GM04504 (cell line): ENCODE results near the gene HSPG2.
"Not testable (repeated sequence)": the region's sequence is repeated elsewhere in the genome, so short reads cannot be mapped to it uniquely, and the experiment has no call there.

Experiments used
- DNase-seq: peaks from one replicate; pipeline ENCODE4 v3.0.0-alpha.2; 2012; ENCODE audit warnings: low read depth

HSPG2 gene

GRCh38 chr1:21783679-21784603 is 153.2 kb downstream of the HSPG2 start:
- DNase-seq, result no peak

- DNase-seq, result peak; percentile 89
These were observed 154.0 kb downstream of the HSPG2 start, which contains the start of gene USP48 for GRCh38 chr1:21782868-21783678. USP48 (minus strand) TSS chr1:21783149; CDS start chr1:21782957, 192 bp downstream.

DNA sequence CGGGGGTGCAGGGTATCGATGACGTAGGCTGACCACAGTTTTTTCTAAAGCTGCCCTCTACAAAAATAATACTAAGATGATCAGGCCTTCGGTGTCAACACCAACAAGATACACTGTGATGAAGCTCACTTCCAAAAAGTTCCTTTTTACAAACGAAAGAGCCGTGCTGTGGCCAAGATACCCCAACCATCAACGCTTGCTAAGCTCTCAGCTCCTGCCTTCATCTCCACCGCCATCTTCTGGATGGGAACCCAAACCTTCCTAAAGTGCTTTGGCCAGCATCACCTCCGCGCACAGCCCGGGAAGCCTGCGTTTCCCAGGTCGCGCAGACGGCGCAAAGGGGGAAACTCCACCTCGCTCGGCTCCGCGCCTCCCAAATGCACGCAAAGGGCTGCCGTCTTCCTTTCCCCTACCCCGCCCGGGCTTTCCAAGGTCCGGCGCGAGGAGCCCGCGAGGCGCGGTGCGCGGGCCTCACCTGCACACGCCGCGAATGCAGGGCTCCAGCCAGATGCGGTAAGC is 154.7 kb downstream of the HSPG2 start:
- DNase-seq, result no peak

- no peak for DNase-seq
These were observed 155.2 kb downstream of the HSPG2 start for GRCh38 chr1:21781815-21782348.

DNA sequence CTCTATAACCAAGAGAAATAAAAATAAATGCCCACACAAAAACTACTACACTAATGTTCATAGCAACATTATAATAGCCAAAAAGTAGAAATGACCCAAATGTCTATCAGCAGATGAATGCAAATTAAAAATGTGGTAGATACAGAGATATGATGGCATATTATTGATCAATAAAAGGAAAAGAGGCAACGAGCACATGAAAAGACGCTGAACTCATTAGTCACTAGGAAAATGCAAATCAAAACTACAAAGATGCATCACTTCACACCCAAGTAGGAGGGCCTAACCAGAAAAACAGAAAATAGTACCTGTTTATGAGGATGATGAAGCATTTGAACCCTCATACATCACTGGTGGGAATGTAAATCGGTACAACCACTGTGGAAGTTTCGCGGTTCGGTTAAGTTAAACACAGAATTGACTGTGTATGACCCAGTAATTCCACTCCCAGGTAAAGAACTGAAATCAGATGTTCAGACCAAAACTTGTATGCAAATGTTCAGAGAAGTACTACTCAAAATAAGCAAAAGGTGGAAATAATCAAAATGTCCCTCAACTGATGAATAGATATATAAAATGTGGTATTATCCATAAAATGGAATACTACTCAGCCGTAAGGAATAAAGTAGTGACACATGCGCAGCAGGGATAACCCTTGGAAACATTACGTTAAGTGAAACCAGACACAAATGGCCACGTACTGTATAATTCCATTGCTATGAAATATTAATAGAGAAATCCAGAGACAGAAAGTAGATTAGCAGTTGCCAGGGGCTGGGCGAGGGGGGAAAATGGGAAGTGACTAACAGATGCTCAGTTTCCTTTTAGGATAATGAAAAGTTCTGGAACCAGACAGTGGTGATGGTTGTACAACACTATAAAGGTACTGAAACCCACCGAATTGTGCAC is 157.2 kb downstream of the HSPG2 start:
- no peak for DNase-seq

GRCh38 chr1:21778405-21778727 is 158.7 kb downstream of the HSPG2 start:
- no peak for DNase-seq

GRCh38 chr1:21776925-21777324 is 160.2 kb downstream of the HSPG2 start:
- not testable (repeated sequence) for DNase-seq

GRCh38 chr1:21775985-21776562 is 161.0 kb downstream of the HSPG2 start:
- DNase-seq, result no peak

GRCh38 chr1:21775550-21775914 is 161.6 kb downstream of the HSPG2 start:
- no peak for DNase-seq

DNA sequence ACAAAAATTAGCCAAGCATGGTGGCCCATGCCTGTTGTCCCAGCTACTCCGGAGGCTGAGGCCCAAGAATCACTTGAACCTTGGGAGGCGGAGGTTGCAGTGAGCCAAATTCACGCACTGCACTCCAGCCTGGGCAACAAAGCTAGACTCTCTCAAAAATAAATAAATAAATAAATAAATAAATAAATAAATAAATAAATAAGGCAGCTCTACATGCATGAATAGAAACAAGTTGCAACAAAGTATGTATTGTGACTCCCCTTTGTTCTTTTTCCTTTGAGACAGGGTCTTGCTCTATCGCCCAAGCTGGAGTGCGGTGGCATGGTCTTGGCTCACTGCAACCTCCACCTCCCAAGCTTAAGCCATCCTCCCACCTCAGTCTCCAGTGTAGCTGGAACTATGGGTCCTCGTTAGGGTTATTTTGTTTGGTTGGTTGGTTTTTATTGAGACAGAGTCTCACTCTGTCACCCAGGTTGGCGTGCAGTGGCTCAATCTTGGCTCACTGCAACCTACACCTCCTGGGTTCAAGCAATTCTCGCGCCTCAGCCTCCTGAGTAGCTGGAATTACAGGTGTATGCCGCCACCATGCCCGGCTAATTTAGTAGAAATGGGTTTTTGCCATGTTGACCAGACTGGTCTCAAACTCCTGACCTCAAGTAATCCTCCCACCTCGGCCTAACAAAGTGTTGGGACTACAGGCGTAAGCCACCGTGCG is 162.1 kb downstream of the HSPG2 start:
- DNase-seq, result no peak

DNA sequence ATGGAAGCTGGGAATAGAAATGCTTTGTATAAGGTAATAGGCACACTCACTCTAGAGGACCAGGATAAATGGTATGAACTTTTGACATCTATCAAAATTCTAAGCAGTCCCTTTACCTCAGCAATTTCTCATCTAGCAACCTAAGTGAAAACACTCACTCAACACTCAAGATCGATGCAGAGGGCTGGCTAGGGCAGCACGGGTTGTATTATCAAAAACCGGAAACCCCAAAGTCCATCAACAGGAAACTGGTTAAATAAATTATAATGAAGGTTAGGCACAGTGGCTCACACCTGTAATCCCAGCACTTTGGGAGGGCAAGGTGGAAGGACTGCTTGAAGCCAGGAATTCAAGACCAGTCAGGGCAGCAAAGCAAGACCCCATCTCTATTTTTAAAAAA is 163.5 kb downstream of the HSPG2 start:
- no peak for DNase-seq
